ENCODE data around the gene MT1HL1. TPM values are rescaled to one million over a fixed set of nuclear protein-coding genes. Genes with fewer than 3 reads are reported as not detected.

The MT1HL1 gene
- total and polyA plus RNA-seq, 8 donors: not detected

GRCh38 chr1:237045278-237046016 lies 41.2 kb upstream of the MT1HL1 start:
- Histone ChIP-seq H3K4me3 (no peak overlapping the region), H3K9me3 (no peaks in the 10 kb centered on the region), H3K27me3 (peaks cover 0 to 44% (median 32%) of the 10 kb centered on the region in 3 donors), H3K27ac (no peak overlapping the region), H3K4me1 (peaks cover 12 to 40% (median 26%) of the 10 kb centered on the region in 4 donors), H3K36me3 (no peaks in the 10 kb centered on the region)
- WGBS, 5 donors: 20 to 35% (median 32%) methylated on average over 3 of the region's 3 CpGs
- peak in 1 of 2 donors; percentile 19 for DNase-seq
- TF ChIP-seq POLR2AphosphoS5 (IDR thresholded peaks at IDR 0.05) (no peak), EP300 (IDR thresholded peaks at IDR 0.05) (no peak), CTCF (IDR thresholded peaks at IDR 0.05) (no peak), POLR2A (IDR thresholded peaks at IDR 0.05) (no peak)
- intact Hi-C loops (cut with DNase I; ENCODE audit: low total_unique reads): no loop called here

GRCh38 chr1:237043846-237044636 lies 39.8 kb upstream of the MT1HL1 start:
- H3K9me3 ChIP-seq: no peaks in the 10 kb centered on the region
- H3K27ac ChIP-seq: peak overlapping the region in 1 of 5 donors; percentile 89
- DNase-seq: no peak
- peaks cover 12 to 40% (median 26%) of the 10 kb centered on the region in 4 donors for H3K4me1 ChIP-seq
- peak overlapping the region in 2 of 4 donors; percentile 58 to 63 for H3K4me3 ChIP-seq
- H3K27me3 ChIP-seq: peaks cover 0 to 45% (median 32%) of the 10 kb centered on the region in 3 donors
- 11 to 22% (median 17%) methylated on average over 14 of the region's 14 CpGs for WGBS, 5 donors
- TF ChIP-seq EP300 (IDR thresholded peaks at IDR 0.05) (no peak), POLR2AphosphoS5 (IDR thresholded peaks at IDR 0.05) (no peak), CTCF (IDR thresholded peaks at IDR 0.05) (no peak)
- no peaks in the 10 kb centered on the region for H3K36me3 ChIP-seq
- intact Hi-C loops (cut with DNase I; ENCODE audit: low total_unique reads): no loop called here

GRCh38 chr1:237042892-237043576 lies 38.8 kb upstream of the MT1HL1 start:
- H3K4me1 ChIP-seq: peaks cover 12 to 40% (median 26%) of the 10 kb centered on the region in 4 donors
- peak in 1 of 2 donors; percentile 47 for DNase-seq
- peak in 1 of 3 donors; percentile 39 for TF ChIP-seq POLR2AphosphoS5 (IDR thresholded peaks at IDR 0.05)
- no peak for TF ChIP-seq EP300 (IDR thresholded peaks at IDR 0.05)
- intact Hi-C loops (cut with DNase I; ENCODE audit: low total_unique reads): no loop called here
- no peaks in the 10 kb centered on the region for H3K9me3 ChIP-seq
- 1 to 2% (median 2%) methylated on average over 18 to 55 of the region's 55 CpGs for WGBS, 5 donors
- H3K4me3 ChIP-seq: peak overlapping the region; percentile 49 to 63 (median 58)
- H3K36me3 ChIP-seq: no peaks in the 10 kb centered on the region
- peaks cover 0 to 45% (median 32%) of the 10 kb centered on the region in 3 donors for H3K27me3 ChIP-seq
- peak overlapping the region in 3 of 5 donors; percentile 65 to 89 (median 69) for H3K27ac ChIP-seq

GRCh38 chr1:237042526-237042891 lies 38.3 kb upstream of the MT1HL1 start:
- H3K9me3 ChIP-seq: no peaks in the 10 kb centered on the region
- no peak for TF ChIP-seq CTCF (IDR thresholded peaks at IDR 0.05)
- TF ChIP-seq EP300 (IDR thresholded peaks at IDR 0.05): no peak
- TF ChIP-seq POLR2AphosphoS5 (IDR thresholded peaks at IDR 0.05): no peak
- no peak for TF ChIP-seq POLR2A (IDR thresholded peaks at IDR 0.05)
- DNase-seq: no peak
- intact Hi-C loops (cut with DNase I; ENCODE audit: low total_unique reads): no loop called here
- WGBS, 5 donors: 0 to 3% (median 2%) methylated on average over 4 to 41 of the region's 41 CpGs
- no peaks in the 10 kb centered on the region for H3K36me3 ChIP-seq
- peaks cover 0 to 45% (median 32%) of the 10 kb centered on the region in 3 donors for H3K27me3 ChIP-seq
- H3K4me1 ChIP-seq: peaks cover 12 to 40% (median 26%) of the 10 kb centered on the region in 4 donors
- peak overlapping the region; percentile 49 to 63 (median 58) for H3K4me3 ChIP-seq
- peak overlapping the region in 3 of 5 donors; percentile 65 to 89 (median 69) for H3K27ac ChIP-seq
